Stimulated activated naive CD8-positive, alpha-beta T cell treated with anti-CD3 and anti-CD28 coated beads, Interleukin-15, Interleukin-2, amounts not matched to agents 100 U/mL and 50 U/mL, for 24 hours (primary cell): ENCODE results near the gene RELL2.
A peak's percentile ranks its signal among the peaks of the same experiment; 100 is the strongest.

Source experiments
- ATAC-seq: fragments of 150-1000 bp; cut with Tn5 transposase; one replicate; pipeline ENCODE4 v1.10.0; 2021
- DNase-seq: peaks from one replicate; pipeline ENCODE4 v3.0.0; 2021

The RELL2 gene

GRCh38 chr5:141618804-141619554 lies 17.8 kb upstream of the RELL2 start, which contains the start of gene DIAPH1:
Gene DIAPH1, minus strand, starts transcription at chr5:141619000. Its CDS starts 86 bp downstream, at chr5:141618914.
- peak; percentile 99 for DNase-seq
- ATAC-seq = peak; percentile 92

- DNase-seq = no peak
These were observed 13.6 kb upstream of the RELL2 start for GRCh38 chr5:141623186-141623585.

GRCh38 chr5:141623611-141624010 lies 13.2 kb upstream of the RELL2 start:
- ATAC-seq (no peak), DNase-seq (no peak)

More at GRCh38 chr5:141623186-141623585, 13.6 kb upstream of the RELL2 start:
- peak; percentile 26 for ATAC-seq

GRCh38 chr5:141628175-141628788 lies 8.5 kb upstream of the RELL2 start:
- ATAC-seq (no peak), DNase-seq (no peak)

- DNase-seq = no peak
- ATAC-seq = no peak
These were observed 6.1 kb upstream of the RELL2 start for GRCh38 chr5:141630570-141631140.

GRCh38 chr5:141632650-141633049 lies 4.1 kb upstream of the RELL2 start:
- DNase-seq (no peak), ATAC-seq (no peak)

GRCh38 chr5:141633871-141634561 lies 2.8 kb upstream of the RELL2 start:
- ATAC-seq (peak; percentile 28), DNase-seq (no peak)

GRCh38 chr5:141634720-141635119 lies 2.1 kb upstream of the RELL2 start:
- no peak for ATAC-seq
- DNase-seq = no peak

GRCh38 chr5:141635646-141636045 lies 1.2 kb upstream of the RELL2 start:
- ATAC-seq = no peak
- no peak for DNase-seq

- DNase-seq (no peak), ATAC-seq (no peak)
These were observed 738 bp upstream of the RELL2 start for GRCh38 chr5:141636106-141636412.

- DNase-seq (peak; percentile 64), ATAC-seq (peak; percentile 45)
These were observed 448 bp downstream of the RELL2 start for GRCh38 chr5:141637123-141637766.

- DNase-seq (peak; percentile 77), ATAC-seq (peak; percentile 40)
These were observed 1.1 kb downstream of the RELL2 start for GRCh38 chr5:141637767-141638419.

GRCh38 chr5:141638771-141639170 lies 2.0 kb downstream of the RELL2 start:
- DNase-seq (no peak), ATAC-seq (no peak)

- DNase-seq (no peak), ATAC-seq (no peak)
These were observed 2.7 kb downstream of the RELL2 start for GRCh38 chr5:141639357-141640050.

- DNase-seq (no peak), ATAC-seq (no peak)
These were observed 3.2 kb downstream of the RELL2 start for GRCh38 chr5:141640051-141640415.

GRCh38 chr5:141640698-141641097 lies 3.9 kb downstream of the RELL2 start:
- ATAC-seq = no peak
- no peak for DNase-seq

- peak; percentile 33 for ATAC-seq
- DNase-seq = no peak
These were observed 5.0 kb downstream of the RELL2 start for GRCh38 chr5:141641634-141642267.

- no peak for ATAC-seq
- no peak for DNase-seq
These were observed 9.2 kb downstream of the RELL2 start for GRCh38 chr5:141646026-141646425.

GRCh38 chr5:141647242-141647641 lies 10.4 kb downstream of the RELL2 start:
- no peak for ATAC-seq
- no peak for DNase-seq

- DNase-seq (no peak), ATAC-seq (no peak)
These were observed 11.1 kb downstream of the RELL2 start for GRCh38 chr5:141647851-141648250.
